Measurements from ENCODE around the gene FMR1NB.

DNA sequence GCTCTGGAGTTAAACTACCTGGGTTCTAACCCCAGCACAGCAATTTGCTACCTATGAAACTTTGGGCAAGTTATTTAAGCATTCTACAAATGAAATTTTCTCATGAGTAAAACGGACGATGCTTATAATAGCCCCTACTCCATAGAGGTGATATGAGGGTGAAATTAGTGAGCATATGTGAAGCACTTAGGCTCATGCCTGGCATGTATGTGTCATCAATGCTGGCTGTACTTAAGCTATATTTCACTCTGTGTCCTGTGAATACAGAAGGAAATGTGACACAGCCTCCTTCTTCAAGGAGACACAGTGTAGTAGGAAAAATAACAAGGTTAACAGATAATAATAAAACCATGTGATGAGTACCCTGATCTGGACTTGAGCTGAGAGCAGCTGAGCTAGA, 20.4 kb upstream of the FMR1NB start:
- TF ChIP-seq, protein P1, sequence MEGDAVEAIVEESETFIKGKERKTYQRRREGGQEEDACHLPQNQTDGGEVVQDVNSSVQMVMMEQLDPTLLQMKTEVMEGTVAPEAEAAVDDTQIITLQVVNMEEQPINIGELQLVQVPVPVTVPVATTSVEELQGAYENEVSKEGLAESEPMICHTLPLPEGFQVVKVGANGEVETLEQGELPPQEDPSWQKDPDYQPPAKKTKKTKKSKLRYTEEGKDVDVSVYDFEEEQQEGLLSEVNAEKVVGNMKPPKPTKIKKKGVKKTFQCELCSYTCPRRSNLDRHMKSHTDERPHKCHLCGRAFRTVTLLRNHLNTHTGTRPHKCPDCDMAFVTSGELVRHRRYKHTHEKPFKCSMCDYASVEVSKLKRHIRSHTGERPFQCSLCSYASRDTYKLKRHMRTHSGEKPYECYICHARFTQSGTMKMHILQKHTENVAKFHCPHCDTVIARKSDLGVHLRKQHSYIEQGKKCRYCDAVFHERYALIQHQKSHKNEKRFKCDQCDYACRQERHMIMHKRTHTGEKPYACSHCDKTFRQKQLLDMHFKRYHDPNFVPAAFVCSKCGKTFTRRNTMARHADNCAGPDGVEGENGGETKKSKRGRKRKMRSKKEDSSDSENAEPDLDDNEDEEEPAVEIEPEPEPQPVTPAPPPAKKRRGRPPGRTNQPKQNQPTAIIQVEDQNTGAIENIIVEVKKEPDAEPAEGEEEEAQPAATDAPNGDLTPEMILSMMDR (IDR thresholded peaks at IDR 0.05 in 2 of 3, conservative IDR thresholded peaks at IDR 0.05 in 1 of 3; ENCODE audit: control insufficient read depth in 2 of 3, extremely low read depth in 1 of 3, insufficient read depth in 1 of 3, low read depth in 3 of 3, low read length in 3 of 3), result no peak
- TF ChIP-seq POLR2A (IDR thresholded peaks at IDR 0.05; ENCODE audit: low read depth, low read length), result no peak
- TF ChIP-seq, protein P2, sequence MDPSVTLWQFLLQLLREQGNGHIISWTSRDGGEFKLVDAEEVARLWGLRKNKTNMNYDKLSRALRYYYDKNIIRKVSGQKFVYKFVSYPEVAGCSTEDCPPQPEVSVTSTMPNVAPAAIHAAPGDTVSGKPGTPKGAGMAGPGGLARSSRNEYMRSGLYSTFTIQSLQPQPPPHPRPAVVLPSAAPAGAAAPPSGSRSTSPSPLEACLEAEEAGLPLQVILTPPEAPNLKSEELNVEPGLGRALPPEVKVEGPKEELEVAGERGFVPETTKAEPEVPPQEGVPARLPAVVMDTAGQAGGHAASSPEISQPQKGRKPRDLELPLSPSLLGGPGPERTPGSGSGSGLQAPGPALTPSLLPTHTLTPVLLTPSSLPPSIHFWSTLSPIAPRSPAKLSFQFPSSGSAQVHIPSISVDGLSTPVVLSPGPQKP (IDR thresholded peaks at IDR 0.05; ENCODE audit: low read depth, low read length), result no peak
- TF ChIP-seq GABPA (IDR thresholded peaks at IDR 0.05; ENCODE audit: low read depth), result no peak
- TF ChIP-seq ATF7 (IDR thresholded peaks at IDR 0.05; ENCODE audit: low read depth), result no peak
- TF ChIP-seq RAD21 (IDR thresholded peaks at IDR 0.05; ENCODE audit: insufficient read depth, low read depth, low read length), result no peak
- no peak for TF ChIP-seq GATAD2B (conservative IDR thresholded peaks at IDR 0.05; ENCODE audit: low read depth)
- TF ChIP-seq YY1 (IDR thresholded peaks at IDR 0.05; ENCODE audit: low read depth, low read length), result no peak
- TF ChIP-seq RFX5 (IDR thresholded peaks at IDR 0.05; ENCODE audit: low read depth, low read length), result no peak
- no peak for TF ChIP-seq ASH2L (IDR thresholded peaks at IDR 0.05; ENCODE audit: borderline replicate concordance, low read depth)
- TF ChIP-seq, protein P3, sequence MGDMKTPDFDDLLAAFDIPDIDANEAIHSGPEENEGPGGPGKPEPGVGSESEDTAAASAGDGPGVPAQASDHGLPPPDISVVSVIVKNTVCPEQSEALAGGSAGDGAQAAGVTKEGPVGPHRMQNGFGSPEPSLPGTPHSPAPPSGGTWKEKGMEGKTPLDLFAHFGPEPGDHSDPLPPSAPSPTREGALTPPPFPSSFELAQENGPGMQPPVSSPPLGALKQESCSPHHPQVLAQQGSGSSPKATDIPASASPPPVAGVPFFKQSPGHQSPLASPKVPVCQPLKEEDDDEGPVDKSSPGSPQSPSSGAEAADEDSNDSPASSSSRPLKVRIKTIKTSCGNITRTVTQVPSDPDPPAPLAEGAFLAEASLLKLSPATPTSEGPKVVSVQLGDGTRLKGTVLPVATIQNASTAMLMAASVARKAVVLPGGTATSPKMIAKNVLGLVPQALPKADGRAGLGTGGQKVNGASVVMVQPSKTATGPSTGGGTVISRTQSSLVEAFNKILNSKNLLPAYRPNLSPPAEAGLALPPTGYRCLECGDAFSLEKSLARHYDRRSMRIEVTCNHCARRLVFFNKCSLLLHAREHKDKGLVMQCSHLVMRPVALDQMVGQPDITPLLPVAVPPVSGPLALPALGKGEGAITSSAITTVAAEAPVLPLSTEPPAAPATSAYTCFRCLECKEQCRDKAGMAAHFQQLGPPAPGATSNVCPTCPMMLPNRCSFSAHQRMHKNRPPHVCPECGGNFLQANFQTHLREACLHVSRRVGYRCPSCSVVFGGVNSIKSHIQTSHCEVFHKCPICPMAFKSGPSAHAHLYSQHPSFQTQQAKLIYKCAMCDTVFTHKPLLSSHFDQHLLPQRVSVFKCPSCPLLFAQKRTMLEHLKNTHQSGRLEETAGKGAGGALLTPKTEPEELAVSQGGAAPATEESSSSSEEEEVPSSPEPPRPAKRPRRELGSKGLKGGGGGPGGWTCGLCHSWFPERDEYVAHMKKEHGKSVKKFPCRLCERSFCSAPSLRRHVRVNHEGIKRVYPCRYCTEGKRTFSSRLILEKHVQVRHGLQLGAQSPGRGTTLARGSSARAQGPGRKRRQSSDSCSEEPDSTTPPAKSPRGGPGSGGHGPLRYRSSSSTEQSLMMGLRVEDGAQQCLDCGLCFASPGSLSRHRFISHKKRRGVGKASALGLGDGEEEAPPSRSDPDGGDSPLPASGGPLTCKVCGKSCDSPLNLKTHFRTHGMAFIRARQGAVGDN (IDR thresholded peaks at IDR 0.05), result no peak

Measured in GM12878 (cell line).